Activated CD8-positive, alpha-beta memory T cell treated with anti-CD3 and anti-CD28 coated beads for 4 hours (primary cell): ENCODE data around the gene ZBTB34.
"Not testable (repeated sequence)": the region's sequence is repeated elsewhere in the genome, so short reads cannot be mapped to it uniquely, and the experiment has no call there.

Experiments
- DNase-seq, 2 donors: peaks; one replicate each; pipeline ENCODE4 v3.0.0-alpha.2; 2020; ENCODE audit warnings: low read depth in 2 of 2

ZBTB34 gene

GRCh38 chr9:126860077-126860756 is at the start of gene ZBTB34:
Gene ZBTB34 (plus strand): TSS chr9:126860639. CDS start chr9:126879400, 18,761 bp downstream.
- peak; percentile 41 to 60 for DNase-seq

- no peak for DNase-seq
Observed at GRCh38 chr9:126813072-126813471, 47.4 kb upstream of the ZBTB34 start.

- no peak for DNase-seq
Observed at GRCh38 chr9:126814091-126814490, 46.3 kb upstream of the ZBTB34 start.

- not testable (repeated sequence) for DNase-seq
Observed at GRCh38 chr9:126817615-126818014, 42.8 kb upstream of the ZBTB34 start.

GRCh38 chr9:126818482-126818881 is 42.0 kb upstream of the ZBTB34 start:
- DNase-seq: no peak

GRCh38 chr9:126819482-126819881 is 41.0 kb upstream of the ZBTB34 start:
- no peak for DNase-seq

GRCh38 chr9:126822278-126822677 is 38.2 kb upstream of the ZBTB34 start:
- no peak for DNase-seq

GRCh38 chr9:126822873-126823272 is 37.6 kb upstream of the ZBTB34 start:
- DNase-seq: no peak

GRCh38 chr9:126824052-126824451 is 36.4 kb upstream of the ZBTB34 start:
- not testable (repeated sequence) for DNase-seq

GRCh38 chr9:126827227-126827626 is 33.2 kb upstream of the ZBTB34 start:
- no peak for DNase-seq

- no peak for DNase-seq
Observed at GRCh38 chr9:126829035-126829434, 31.4 kb upstream of the ZBTB34 start.

GRCh38 chr9:126830827-126831226 is 29.6 kb upstream of the ZBTB34 start:
- DNase-seq: no peak

GRCh38 chr9:126832440-126832839 is 28.0 kb upstream of the ZBTB34 start:
- no peak for DNase-seq

GRCh38 chr9:126833020-126833419 is 27.4 kb upstream of the ZBTB34 start:
- DNase-seq: no peak

GRCh38 chr9:126833710-126834345 is 26.6 kb upstream of the ZBTB34 start:
- DNase-seq: no peak

GRCh38 chr9:126834672-126835071 is 25.8 kb upstream of the ZBTB34 start:
- DNase-seq: no peak

GRCh38 chr9:126836216-126836615 is 24.2 kb upstream of the ZBTB34 start:
- DNase-seq: no peak

GRCh38 chr9:126838055-126838811 is 22.2 kb upstream of the ZBTB34 start:
- no peak for DNase-seq

GRCh38 chr9:126838895-126839294 is 21.5 kb upstream of the ZBTB34 start:
- no peak for DNase-seq

- DNase-seq: no peak
Observed at GRCh38 chr9:126839301-126839700, 21.1 kb upstream of the ZBTB34 start.

GRCh38 chr9:126842220-126842842 is 18.1 kb upstream of the ZBTB34 start:
- no peak for DNase-seq
